DMS 273 treated with DMSO at 0.1 percent for 48 hours (cell line): ENCODE results near the gene SLC25A33.
A peak's percentile ranks its signal among the peaks of the same experiment; 100 is the strongest.

Experiments
- DNase-seq: peaks from one replicate; lab custom pipeline; 2025; lab: John Stamatoyannopoulos, UW

SLC25A33 gene

DNA sequence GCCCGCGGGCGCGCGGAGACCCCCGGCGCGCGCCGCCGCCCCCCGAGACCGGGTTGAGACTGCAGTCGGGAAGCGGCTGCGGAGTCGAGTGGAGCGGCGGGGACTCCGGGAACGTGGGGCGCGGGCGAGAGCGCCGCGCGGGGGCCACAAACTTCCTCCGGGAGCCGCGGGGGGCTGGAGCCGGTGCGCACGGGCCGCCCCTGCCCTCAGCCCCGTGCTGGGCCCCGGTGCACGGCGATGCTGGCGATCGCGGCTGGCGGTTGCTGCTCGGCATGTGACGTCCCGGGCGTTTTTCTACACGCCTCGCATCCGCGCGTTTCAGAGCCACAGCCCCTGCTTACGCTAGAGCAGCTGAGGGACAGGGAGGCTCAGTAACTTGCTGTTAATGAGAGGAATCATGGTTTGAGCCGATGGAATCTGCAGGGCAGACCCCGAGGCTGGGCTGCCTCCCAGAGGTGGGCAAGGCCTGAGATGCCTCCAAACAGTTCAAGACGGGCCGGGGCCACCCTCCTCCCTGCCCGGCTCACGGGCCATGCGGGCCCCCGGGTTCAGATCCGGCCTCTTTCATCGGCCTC is 50.0 kb downstream of the SLC25A33 start:
- DNase-seq, result no peak

GRCh38 chr1:9589719-9590157 is 50.5 kb downstream of the SLC25A33 start:
- DNase-seq, result no peak

DNA sequence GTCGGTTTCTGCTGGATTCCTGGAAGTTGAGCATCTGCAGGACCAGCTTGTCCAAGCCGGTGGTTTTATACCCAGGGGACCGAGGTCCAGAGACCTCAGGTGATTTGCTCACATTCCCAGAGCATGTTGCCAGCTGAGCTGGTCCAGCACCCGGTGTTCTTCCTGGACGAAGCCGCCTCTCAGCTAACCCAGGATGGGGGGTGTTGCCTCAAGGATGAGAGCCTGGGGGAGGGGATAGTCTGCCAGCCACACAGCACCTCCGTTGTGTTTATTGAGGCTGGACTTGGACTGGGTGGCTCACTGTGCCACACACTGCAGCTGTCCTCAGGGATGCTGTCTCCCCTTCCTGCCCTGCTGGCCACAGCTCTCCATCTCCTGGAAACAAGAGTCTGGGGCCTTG is 50.9 kb downstream of the SLC25A33 start:
- no peak for DNase-seq

- no peak for DNase-seq
These were observed 51.8 kb downstream of the SLC25A33 start for GRCh38 chr1:9590945-9591668.

GRCh38 chr1:9591669-9592509 is 52.6 kb downstream of the SLC25A33 start:
- peak; percentile 12 for DNase-seq

DNA sequence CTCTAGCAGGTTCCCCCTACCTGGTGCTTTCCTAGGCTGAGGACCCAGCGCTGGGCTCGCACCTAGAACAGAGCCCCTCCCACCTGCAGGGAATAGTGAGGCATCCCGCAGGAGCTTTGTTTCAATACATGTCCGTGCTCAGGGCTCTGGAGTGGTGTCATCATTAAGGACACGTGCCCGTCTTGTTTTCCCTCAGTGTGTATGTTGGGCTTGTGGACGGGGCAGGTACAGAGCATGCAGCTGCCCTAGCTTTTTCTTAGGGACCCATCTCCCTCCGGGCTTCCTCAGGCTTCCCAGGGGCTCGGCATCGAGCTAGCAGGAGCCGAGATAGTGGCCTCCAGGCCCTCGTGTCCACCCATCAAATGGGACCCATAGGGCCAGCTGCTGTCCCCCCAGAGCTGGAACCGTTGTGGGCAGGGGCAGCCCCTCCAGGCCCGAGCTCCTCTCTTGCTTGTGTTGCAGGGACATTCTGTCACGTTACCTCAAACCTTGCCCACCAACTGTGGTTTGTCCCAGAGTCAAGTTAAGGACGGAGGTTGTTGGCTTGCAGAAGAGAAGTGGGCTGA is 53.3 kb downstream of the SLC25A33 start:
- no peak for DNase-seq

- no peak for DNase-seq
These were observed 53.9 kb downstream of the SLC25A33 start for GRCh38 chr1:9593147-9593491.

- DNase-seq, result peak; percentile 55
These were observed 54.5 kb downstream of the SLC25A33 start for GRCh38 chr1:9593492-9594465.

DNA sequence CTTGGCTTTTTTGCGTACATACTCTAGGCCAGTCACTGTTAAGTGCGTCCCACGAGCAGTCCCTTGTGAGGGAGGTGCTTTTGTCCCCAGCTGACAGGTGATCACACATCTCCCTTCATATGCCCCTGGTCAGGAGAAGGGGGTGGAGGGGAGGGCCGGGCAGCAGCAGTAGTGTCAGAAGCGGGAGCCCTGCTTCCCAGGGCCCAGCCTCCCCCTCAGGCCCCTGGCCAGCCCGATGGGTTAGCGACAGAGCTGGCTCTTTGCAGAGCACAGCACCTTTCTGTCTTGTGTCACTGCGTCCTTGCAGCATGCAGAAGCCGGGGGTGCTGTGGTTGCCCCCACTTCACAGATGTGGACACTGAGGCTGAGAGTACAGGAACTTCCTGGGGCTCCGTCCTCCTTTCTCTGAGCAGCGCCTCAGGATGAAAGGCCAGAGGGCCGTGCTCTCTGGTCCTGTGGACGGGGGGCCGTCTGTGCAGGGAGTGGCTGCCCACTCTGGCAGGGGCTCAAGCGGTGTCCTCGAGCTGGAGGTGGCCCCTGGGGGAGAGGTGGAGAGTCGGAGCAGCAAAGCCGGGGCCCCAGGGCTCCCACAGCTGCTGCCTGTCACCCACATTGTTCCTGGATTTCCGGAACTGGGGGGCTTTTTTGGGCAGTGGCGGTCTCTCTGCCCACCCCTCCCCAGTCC is 55.3 kb downstream of the SLC25A33 start:
- DNase-seq, result no peak

DNA sequence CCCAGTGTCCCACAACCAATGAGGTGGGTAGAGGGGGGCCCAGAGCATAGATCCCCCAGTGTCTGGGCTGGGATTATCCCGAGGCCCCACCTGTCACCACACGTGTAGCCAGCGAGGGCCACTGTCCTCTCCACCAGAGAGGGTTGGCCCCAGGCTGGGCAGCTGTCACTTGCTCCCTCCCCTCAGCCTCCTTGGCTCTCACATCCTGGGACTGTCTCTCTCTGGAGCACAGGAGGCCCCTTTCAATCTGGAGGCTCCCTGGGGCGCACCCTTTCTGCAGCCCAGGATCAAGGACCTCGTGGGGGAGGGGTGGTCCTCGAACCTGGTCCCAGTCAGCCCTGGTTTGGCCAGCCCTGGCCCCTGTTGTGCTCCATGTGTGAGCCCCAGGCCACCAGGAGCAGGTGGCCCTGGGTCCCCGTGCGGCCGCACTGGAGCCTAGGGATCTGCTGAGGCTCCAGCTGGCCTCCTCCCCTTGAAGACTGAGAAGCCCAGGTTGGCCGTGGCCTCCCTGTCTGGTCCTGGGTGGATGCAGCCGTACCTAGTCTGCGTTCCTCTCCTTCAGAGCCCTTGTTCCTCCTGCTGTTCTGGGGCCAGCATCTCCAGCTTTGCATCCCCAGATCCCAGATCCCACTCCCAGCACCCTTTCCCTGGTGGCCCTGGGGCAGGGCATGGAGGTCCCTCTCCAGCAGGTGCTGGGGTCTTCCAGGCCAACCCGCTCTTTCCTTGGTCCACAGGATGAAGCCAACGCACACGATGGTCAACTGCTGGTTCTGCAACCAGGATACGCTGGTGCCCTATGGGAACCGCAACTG is 56.1 kb downstream of the SLC25A33 start:
- DNase-seq, result no peak

DNA sequence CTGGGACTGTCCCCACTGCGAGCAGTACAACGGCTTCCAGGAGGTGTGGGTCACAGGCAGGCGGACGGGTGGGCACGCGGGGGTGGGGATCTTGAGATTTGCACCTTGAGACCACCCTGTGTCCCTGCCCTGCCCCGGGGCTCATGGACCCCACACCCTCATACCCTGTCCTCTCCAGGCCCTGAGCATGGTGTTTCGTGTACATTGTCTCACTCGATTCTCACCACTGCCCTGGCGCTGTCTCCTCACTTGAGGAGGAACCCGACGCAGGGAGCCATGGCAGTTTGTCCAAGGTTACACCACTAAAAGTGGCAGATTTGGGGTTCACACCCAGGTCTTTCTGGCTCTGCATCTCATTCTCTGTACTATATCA is 56.7 kb downstream of the SLC25A33 start:
- no peak for DNase-seq

DNA sequence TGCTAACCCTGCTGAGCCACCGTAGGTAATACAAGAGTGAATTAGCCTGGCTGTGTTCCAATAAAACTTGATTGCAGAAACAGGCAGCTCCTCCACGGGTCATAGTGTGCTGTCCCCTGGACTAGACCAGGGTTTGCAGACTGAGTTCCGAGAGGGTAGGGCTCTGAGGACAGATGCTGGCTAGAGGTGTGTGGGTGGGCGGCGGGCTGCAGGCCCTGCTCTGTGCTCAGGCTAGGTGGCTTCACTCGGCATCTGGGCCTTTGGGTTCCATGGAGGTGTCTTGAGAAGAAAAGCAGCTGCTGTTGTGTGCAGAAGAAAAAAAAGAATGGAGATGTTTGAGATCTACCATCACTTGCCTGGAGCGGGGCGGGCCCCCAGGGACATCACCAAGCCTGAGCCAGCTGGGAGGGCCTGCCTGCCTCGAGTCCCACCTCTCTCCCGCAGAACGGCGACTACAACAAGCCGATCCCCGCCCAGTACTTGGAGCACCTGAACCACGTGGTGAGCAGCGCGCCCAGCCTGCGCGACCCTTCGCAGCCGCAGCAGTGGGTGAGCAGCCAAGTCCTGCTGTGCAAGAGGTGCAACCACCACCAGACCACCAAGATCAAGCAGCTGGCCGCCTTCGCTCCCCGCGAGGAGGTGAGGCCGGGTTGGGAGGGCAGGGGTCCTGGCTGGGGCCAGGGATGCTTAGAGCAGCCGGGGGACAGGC is 57.3 kb downstream of the SLC25A33 start:
- DNase-seq, result no peak

- DNase-seq, result no peak
These were observed 58.4 kb downstream of the SLC25A33 start for GRCh38 chr1:9597361-9598315.

DNA sequence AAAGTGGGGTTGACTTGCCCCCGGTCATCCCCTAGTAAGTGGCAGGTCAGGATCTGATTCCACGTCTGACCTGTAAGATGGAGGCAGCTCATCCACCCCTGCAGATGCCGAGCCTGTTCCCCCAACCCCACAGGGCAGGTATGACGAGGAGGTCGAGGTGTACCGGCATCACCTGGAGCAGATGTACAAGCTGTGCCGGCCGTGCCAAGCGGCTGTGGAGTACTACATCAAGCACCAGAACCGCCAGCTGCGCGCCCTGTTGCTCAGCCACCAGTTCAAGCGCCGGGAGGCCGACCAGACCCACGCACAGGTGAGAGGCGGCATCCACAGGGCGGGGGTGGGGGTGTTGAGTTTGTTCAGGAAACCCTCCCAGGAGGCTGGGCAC is 59.0 kb downstream of the SLC25A33 start:
- DNase-seq, result no peak

GRCh38 chr1:9599741-9600140 is 60.5 kb downstream of the SLC25A33 start:
- no peak for DNase-seq

DNA sequence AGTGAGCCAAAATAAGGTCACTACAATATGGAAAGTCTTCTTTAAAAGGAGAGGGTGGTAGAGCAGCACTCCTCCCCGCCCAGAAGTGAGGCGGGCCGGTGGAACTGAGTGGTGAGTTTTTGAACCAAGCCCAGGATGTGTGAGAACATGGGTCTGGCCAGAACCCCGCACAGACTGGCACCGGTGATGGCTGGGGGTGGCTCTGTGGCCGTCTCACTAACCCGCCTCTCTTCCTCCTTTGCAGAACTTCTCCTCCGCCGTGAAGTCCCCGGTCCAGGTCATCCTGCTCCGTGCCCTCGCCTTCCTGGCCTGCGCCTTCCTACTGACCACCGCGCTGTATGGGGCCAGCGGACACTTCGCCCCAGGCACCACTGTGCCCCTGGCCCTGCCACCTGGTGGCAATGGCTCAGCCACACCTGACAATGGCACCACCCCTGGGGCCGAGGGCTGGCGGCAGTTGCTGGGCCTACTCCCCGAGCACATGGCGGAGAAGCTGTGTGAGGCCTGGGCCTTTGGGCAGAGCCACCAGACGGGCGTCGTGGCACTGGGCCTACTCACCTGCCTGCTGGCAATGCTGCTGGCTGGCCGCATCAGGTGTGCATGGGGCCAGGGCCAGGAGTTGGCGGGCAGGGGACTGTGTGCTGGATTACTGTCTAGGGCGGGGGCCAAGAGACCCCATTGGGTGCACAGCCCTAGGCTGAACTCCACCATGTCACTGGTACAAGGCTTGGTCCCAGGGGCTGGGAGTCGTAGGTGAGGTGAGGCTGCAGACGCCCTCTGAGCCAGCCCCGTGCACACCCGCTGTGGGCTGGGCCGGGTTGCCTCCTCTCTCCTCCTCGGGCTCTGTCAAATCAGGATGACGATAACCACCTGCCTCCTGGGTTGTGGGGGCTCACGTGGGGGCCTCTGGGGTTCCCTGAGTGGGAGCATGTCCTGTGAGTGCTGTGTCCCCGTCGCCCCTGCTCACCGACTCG is 61.9 kb downstream of the SLC25A33 start:
- DNase-seq, result no peak
